ENCODE results near the gene MRPS5. TPM values are rescaled to one million over a fixed set of nuclear protein-coding genes. Genes with fewer than 3 reads are reported as not detected.

The MRPS5 gene
- total RNA-seq, 1 donor from 2014 or later, result 32.9 TPM

- no peak for TF ChIP-seq CTCF (IDR thresholded peaks at IDR 0.05)
- no peaks in the 10 kb centered on the region for H3K9me3 Mint-ChIP-seq (ENCODE audit: low read depth)
- peaks cover 38% of the 10 kb centered on the region for H3K27me3 Mint-ChIP-seq (ENCODE audit: low read depth)
- H3K4me1 Mint-ChIP-seq (ENCODE audit: low read depth), result peaks cover 8% of the 10 kb centered on the region
- H3K36me3 Mint-ChIP-seq (ENCODE audit: low read depth), result no peaks in the 10 kb centered on the region
- no peak overlapping the region for H3K4me3 Mint-ChIP-seq (ENCODE audit: unreplicated experiment)
- H3K27ac Mint-ChIP-seq (ENCODE audit: unreplicated experiment), result no peak overlapping the region
- peak; percentile 49 for DNase-seq (ENCODE audit: low spot score)
Measured at GRCh38 chr2:95057535-95058370, 63.9 kb downstream of the MRPS5 start.

- H3K4me3 Mint-ChIP-seq (ENCODE audit: unreplicated experiment), result no peak overlapping the region
- peaks cover 39% of the 10 kb centered on the region for H3K27me3 Mint-ChIP-seq (ENCODE audit: low read depth)
- H3K4me1 Mint-ChIP-seq (ENCODE audit: low read depth), result peaks cover 8% of the 10 kb centered on the region
- no peaks in the 10 kb centered on the region for H3K36me3 Mint-ChIP-seq (ENCODE audit: low read depth)
- TF ChIP-seq CTCF (IDR thresholded peaks at IDR 0.05), result no peak
- peak; percentile 88 for DNase-seq (ENCODE audit: low spot score)
- H3K9me3 Mint-ChIP-seq (ENCODE audit: low read depth), result no peaks in the 10 kb centered on the region
- no peak overlapping the region for H3K27ac Mint-ChIP-seq (ENCODE audit: unreplicated experiment)
Measured at GRCh38 chr2:95056461-95057459, 64.8 kb downstream of the MRPS5 start.

- peaks cover 44% of the 10 kb centered on the region for H3K27me3 Mint-ChIP-seq (ENCODE audit: low read depth)
- H3K27ac Mint-ChIP-seq (ENCODE audit: unreplicated experiment), result no peak overlapping the region
- no peak overlapping the region for H3K4me3 Mint-ChIP-seq (ENCODE audit: unreplicated experiment)
- DNase-seq (ENCODE audit: low spot score), result peak; percentile 58
- peaks cover 8% of the 10 kb centered on the region for H3K4me1 Mint-ChIP-seq (ENCODE audit: low read depth)
- no peaks in the 10 kb centered on the region for H3K9me3 Mint-ChIP-seq (ENCODE audit: low read depth)
- no peaks in the 10 kb centered on the region for H3K36me3 Mint-ChIP-seq (ENCODE audit: low read depth)
- TF ChIP-seq CTCF (IDR thresholded peaks at IDR 0.05), result no peak
Measured at GRCh38 chr2:95056044-95056443, 65.6 kb downstream of the MRPS5 start.

GRCh38 chr2:95055262-95055661, 66.3 kb downstream of the MRPS5 start:
- no peaks in the 10 kb centered on the region for H3K9me3 Mint-ChIP-seq (ENCODE audit: low read depth)
- no peaks in the 10 kb centered on the region for H3K36me3 Mint-ChIP-seq (ENCODE audit: low read depth)
- peaks cover 8% of the 10 kb centered on the region for H3K4me1 Mint-ChIP-seq (ENCODE audit: low read depth)
- H3K27me3 Mint-ChIP-seq (ENCODE audit: low read depth), result peaks cover 41% of the 10 kb centered on the region
- DNase-seq (ENCODE audit: low spot score), result no peak
- H3K27ac Mint-ChIP-seq (ENCODE audit: unreplicated experiment), result no peak overlapping the region
- no peak for TF ChIP-seq CTCF (IDR thresholded peaks at IDR 0.05)
- no peak overlapping the region for H3K4me3 Mint-ChIP-seq (ENCODE audit: unreplicated experiment)

GRCh38 chr2:95054016-95054415, 67.6 kb downstream of the MRPS5 start:
- no peaks in the 10 kb centered on the region for H3K9me3 Mint-ChIP-seq (ENCODE audit: low read depth)
- no peak for TF ChIP-seq CTCF (IDR thresholded peaks at IDR 0.05)
- peaks cover 38% of the 10 kb centered on the region for H3K27me3 Mint-ChIP-seq (ENCODE audit: low read depth)
- no peak overlapping the region for H3K4me3 Mint-ChIP-seq (ENCODE audit: unreplicated experiment)
- H3K27ac Mint-ChIP-seq (ENCODE audit: unreplicated experiment), result no peak overlapping the region
- H3K36me3 Mint-ChIP-seq (ENCODE audit: low read depth), result no peaks in the 10 kb centered on the region
- H3K4me1 Mint-ChIP-seq (ENCODE audit: low read depth), result peaks cover 7% of the 10 kb centered on the region
- DNase-seq (ENCODE audit: low spot score), result peak; percentile 61
